ENCODE results near the gene PGK2. TPM values are rescaled to one million over a fixed set of nuclear protein-coding genes. Genes with fewer than 3 reads are reported as not detected.

The PGK2 gene
- not detected for total RNA-seq

DNA sequence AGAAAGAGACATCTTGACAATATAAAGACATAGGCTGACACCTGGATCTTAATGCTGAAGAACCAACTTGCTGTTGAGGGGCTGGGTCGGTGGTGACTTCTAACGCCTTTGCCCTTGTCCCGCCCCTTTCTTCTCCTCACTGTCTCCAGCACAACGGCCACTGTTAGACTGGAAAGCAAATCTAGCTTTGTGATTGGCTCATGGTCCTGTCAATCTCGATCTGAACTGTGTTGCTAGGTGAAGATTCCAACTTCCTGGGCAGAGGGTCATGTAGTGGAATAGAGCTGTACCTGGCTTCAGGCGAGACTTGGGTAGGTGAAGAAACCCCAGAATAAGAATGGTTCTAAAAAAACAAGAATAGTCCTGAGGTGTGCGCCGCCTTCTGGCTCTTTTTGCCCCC is at the start of gene PGK2:
TSS of gene PGK2 (minus strand) at position 110 of the 400 bp plus-strand sequence. CDS start at position 12, 98 bp downstream.
- no peak for ATAC-seq (ENCODE audit: low FRiP score)
- TF ChIP-seq, protein P1, sequence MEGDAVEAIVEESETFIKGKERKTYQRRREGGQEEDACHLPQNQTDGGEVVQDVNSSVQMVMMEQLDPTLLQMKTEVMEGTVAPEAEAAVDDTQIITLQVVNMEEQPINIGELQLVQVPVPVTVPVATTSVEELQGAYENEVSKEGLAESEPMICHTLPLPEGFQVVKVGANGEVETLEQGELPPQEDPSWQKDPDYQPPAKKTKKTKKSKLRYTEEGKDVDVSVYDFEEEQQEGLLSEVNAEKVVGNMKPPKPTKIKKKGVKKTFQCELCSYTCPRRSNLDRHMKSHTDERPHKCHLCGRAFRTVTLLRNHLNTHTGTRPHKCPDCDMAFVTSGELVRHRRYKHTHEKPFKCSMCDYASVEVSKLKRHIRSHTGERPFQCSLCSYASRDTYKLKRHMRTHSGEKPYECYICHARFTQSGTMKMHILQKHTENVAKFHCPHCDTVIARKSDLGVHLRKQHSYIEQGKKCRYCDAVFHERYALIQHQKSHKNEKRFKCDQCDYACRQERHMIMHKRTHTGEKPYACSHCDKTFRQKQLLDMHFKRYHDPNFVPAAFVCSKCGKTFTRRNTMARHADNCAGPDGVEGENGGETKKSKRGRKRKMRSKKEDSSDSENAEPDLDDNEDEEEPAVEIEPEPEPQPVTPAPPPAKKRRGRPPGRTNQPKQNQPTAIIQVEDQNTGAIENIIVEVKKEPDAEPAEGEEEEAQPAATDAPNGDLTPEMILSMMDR (IDR thresholded peaks at IDR 0.05): no peak
- no peak for DNase-seq (ENCODE audit: low spot score)

DNA sequence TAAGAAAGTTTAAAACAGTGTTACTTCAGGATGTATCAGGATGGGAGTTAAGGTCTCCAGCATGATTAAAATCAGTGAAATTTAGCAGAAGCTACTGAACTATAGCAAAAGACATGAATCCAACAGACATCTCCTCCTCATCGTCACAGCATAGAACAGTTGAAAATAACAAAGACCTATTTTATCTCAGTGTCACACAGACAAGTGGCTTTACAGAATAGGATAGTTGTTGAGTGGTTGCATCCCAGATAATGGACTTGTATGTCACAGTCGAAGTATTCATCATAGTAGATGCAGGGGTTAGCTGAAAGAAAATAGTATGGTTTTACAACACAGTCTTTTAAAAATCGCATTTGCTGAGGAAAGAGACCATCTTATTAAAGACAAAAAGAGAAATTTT is 48.1 kb upstream of the PGK2 start:
- TF ChIP-seq, protein P1 (IDR thresholded peaks at IDR 0.05): no peak
- no peak for DNase-seq (ENCODE audit: low spot score)
- ATAC-seq (ENCODE audit: low FRiP score): no peak

DNA sequence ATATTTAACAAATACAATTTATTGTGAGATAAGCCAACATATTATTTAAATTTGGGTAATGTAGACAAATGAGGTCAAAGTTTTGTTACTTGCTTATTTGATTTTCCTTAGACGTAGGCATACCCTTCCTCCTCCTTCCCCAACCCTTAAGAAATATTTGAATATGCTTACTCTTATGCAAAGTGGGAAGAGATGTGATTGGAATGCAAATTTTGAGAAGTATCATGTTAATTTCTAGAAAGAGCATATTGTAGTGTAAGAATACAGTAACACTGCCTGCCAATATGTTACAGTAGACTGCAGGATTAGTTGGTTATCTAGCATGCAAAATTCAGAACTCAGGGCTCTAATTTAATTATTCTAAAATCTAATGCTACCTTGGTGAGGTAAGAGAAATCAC is 46.3 kb upstream of the PGK2 start:
- TF ChIP-seq, protein P1 (IDR thresholded peaks at IDR 0.05): no peak
- no peak for ATAC-seq (ENCODE audit: low FRiP score)
- DNase-seq (ENCODE audit: low spot score): no peak

DNA sequence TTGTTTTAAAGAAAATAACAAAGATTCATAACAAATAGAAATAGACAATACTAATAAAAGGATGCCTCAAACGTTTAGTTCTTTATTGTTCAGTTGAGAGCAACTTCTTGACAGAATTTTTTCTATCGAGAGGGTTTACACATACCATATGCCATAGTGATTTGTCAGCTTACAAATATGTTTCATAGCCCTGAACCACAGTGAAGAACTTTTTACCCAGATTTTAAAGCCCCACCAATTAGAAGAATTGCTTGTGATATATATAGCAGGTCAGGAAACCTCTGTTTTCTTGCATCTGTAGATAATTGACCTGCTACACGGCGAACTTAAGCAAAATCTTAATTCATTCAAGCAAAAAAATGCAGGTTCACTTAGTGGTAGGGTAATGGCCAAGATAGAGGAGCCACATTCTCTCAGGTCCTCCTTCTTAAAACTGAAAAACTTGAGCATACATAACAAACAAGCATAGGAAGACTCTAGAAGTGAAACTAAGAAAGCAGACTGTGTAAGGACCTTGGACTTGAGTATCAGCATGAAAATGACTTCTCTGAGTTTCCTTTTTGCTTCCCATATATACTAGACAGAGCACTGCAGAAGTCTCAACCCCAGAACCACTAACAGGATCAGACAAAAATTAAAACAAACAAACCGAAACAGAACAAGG is 39.8 kb upstream of the PGK2 start:
- ATAC-seq (ENCODE audit: low FRiP score) (no peak), DNase-seq (ENCODE audit: low spot score) (no peak)
- TF ChIP-seq, protein P1 (IDR thresholded peaks at IDR 0.05): no peak

DNA sequence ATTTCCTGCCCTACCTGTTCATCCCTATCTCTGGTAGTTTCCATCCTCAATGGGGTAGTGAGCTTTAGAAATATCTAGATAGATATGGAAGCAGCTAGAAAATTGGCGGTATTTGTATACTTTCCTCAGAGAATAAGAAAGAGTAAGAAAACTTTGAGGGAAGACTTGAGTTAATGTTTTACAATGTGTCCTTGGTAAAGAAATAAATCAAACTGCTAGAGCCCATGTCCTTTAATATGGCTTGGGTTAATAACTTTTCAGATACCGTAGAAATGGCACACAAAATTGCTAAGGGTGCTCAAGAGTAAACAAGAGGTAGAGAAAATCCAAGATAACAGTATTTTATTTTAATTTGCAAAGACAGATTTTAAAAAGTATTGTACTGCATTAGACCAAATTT is 28.1 kb upstream of the PGK2 start:
- DNase-seq (ENCODE audit: low spot score): no peak
- TF ChIP-seq, protein P1 (IDR thresholded peaks at IDR 0.05): no peak
- ATAC-seq (ENCODE audit: low FRiP score): no peak

DNA sequence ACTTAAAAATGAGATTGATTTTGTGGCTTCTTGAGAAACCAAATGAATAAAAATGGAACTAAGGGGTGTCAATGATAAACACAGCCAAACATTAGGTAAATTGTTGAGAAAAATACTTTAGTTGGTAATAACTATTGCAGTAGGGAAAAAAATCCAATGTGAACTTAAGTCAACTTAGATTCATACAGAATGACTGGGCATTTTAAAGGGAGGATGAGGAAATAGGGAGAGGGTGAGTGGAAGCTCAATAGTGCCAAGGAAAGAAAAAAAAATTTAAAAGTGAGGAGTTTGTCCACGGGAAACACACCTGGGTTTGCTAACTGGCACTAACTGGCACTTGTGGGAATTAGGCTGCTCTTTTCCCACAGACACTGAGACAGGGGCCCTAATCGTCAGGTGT is 26.2 kb upstream of the PGK2 start:
- no peak for DNase-seq (ENCODE audit: low spot score)
- TF ChIP-seq, protein P1 (IDR thresholded peaks at IDR 0.05): no peak
- no peak for ATAC-seq (ENCODE audit: low FRiP score)

DNA sequence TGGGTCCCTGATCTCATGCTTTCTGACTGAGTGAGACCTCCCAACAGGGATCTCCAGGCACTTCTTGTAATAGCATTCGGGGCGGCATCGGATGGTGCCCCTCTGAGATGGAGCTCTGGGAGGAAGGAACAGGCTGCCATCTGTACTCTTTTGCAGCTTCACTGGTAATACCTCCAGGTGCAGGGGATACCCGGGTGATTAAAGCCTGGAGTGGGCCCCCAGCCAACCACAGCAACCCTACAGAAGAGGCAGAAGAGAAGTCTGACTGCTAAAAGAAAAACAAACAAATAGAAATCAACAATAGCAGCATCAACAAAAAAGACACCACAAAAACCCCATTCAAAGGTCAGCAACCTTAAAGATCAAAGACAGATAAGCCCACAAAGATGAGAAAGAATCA is 19.1 kb upstream of the PGK2 start:
- ATAC-seq (ENCODE audit: low FRiP score): no peak
- TF ChIP-seq, protein P1 (IDR thresholded peaks at IDR 0.05): no peak
- no peak for DNase-seq (ENCODE audit: low spot score)
